COLO829 (cell line): ENCODE results near the gene SPON1.
"Not testable (repeated sequence)": the region's sequence is repeated elsewhere in the genome, so short reads cannot be mapped to it uniquely, and the experiment has no call there.

Source experiments
- DNase-seq: peaks from one replicate; pipeline ENCODE4 v3.0.0; 2012; ENCODE audit warnings: low spot score

Gene SPON1

DNA sequence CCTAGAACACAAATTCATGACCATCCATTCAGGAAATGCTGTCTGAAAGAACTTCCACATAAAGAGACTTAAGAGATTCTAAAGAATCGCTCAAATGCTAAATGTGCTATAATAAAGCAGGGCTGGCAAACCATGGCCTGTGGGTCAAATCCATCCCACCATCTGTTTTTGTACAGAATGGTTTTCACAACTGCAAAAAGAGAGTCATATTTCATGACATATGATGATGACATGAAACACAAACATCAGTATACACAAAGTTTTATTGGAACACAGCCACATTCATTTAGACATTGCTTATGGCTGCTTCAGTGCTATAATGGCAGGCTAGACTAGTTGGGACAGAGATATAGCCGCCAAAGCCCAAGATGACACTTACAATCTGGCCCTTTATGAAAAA lies 311.4 kb downstream of the SPON1 start:
- no peak for DNase-seq

DNA sequence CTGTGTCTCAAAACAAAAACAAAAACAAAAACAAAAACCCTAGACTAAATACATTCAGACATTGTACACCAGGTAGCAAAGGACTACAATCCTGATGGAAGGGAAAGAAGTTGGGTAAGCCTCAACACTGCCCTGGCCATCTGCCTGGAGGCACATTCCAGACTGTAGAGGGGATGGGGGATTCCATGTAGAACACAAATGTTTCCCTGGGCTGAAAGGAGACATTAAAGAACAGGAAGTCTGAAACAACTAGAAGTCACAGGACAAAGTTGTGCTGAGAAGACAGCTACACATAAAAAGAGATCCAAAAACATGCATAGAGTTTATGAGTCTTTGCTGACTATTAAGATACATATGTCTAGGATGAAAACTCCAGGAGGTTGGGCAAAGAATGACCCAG lies 312.6 kb downstream of the SPON1 start:
- no peak for DNase-seq

DNA sequence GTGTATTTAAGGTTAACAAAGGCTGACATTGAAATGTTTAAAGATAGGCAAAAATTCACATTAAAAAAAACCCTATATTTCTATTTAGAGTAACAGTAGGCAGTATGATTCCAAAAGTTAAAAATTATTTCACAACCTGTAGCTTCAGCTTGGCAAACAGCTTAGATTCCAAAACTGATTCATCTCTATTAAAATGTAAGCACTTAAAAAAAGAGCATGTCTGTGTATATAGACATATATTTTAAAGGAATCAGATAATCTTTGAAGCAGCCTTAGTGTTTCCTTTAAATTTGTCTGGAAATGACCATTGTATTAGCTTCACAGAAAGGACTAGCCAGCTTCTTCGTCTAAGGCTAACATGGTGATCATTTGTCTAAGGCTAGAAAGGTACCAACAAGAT lies 316.3 kb downstream of the SPON1 start:
- not testable (repeated sequence) for DNase-seq

DNA sequence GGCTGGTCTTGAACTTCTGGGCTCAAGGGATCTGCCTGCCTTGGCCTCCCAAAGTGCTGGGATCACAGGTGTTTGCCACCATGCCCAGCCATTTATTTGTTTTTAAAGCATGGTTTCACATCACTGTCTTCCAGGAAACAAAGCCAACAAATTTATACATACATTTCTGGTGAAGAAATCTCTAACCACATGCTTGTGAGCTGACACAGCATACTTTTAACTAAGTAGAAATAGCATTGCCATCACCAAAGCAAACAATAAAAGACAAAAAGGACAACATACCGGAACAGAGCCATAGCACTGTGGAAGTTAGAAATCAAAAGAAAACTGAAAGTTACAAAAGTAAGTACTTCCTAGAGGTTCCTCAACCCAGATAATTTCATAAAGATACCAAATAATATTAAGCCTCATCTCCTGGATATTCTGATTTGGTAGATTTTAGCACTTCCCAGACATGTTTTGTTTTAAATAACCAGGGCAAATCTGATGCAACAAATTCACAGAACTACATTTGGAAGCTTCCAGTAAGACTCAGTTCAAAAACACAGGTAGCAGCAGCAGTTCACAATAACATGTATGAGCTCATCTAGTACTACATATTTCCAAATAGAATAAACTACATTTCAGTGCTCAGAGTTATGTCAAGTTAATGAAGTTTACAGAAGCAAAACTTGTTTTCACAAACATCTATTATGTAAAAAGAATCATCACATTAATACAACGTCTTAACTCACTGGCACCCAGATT lies 325.8 kb downstream of the SPON1 start:
- no peak for DNase-seq

DNA sequence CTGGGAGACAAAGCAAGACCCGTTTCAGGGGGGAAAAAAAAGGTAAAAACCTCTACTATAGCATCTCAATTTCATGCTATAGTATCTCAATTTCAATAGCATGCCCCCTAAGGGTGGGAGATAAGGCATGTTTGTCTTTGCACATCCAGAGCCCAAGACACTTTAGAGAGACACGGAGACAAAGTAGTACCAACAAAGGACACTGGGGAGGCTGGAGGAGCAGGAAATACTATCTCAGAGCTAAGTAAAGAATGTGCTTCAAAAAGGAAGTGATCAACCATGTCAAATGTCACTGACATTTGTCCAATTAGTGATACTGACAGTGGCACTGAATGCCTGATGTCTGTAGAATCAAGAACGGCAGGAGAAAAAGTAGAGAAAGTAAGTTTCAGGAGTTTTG lies 327.9 kb downstream of the SPON1 start:
- no peak for DNase-seq

DNA sequence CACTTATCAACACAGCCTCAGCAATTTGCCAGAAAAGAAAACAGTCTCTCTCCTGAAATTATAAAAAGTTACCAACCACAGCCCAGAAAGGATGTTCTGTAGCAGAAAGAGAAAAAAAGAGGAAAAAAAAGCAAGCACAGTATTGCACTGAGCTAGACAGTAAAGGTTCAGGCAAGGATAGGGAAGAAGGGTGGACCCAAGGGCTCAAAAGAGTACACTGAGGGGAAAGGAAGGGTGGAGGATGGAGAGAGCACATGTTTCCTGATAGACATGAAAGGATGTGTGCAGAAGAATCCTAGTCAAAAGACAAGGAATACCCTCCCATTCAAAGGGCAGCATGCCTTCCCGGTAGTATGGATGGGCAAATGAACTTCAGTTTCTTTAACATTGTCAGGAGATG lies 337.4 kb downstream of the SPON1 start:
- DNase-seq = no peak

DNA sequence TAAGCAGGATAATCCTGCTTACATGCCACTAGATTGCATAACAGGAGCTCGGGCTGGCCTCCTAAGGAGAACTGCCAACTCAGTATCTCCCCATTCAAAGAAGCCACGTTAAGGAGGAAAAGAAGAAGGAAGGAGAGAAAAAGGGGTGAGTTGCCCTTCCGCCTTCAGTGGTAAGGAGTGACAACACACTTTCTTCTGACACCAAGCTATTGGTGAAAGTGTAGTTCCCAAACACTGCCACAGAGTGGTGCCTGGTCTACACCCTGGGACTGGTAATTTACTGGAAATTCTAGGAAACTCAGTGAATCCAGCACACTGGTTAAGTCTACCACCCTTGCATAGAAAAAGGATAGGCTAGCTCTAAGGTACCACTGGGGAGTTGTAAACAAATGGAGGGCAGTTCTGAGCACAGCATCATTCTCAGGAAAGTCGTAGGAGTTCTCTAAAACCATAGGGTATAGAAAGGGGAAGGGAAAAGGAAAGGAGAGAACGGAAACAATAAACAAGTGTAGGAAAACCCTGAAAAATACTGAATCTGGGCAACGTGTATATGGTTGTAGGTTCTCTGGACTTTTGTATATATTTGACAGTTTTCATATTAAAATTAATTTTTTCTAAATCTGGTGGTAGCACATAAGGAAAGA lies 338.3 kb downstream of the SPON1 start:
- DNase-seq = peak; percentile 76

DNA sequence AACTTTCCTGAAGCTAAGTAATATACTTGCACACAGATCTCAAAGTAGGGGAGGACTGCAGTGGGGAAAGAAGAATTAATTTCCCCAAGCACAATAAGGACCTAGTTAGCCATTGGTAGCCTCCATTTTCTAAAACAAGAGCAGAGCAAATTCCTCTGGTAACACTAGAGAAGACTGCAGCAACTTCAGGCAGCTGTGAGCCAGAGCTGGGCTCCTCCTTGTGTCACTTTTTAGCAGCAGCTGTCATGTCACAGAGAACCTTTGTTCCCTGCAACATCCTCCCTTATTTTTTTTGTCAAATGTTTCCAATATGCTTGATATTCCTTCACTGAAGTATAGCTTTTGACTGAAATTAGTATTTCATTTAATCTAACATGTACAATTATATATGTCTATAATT lies 342.1 kb downstream of the SPON1 start:
- DNase-seq = peak; percentile 50

DNA sequence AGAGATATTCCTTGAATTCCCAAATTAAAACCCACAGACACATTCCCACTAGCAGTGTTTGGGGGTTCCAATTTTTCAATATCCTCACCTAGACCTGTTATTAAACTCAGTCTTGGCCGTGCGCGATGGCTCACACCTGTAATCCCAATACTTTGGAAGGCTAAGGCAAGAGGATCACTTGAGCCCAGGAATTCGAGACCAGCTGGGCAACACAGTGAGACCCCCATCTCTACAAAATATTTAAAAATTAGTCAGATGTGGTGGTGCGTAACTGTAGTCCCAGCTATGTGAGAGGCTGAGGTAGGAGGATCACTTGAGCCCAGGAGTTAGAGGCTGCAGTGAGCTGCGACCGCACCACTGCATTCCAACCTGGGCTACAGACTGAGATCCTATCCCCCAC lies 343.1 kb downstream of the SPON1 start:
- DNase-seq = no peak

DNA sequence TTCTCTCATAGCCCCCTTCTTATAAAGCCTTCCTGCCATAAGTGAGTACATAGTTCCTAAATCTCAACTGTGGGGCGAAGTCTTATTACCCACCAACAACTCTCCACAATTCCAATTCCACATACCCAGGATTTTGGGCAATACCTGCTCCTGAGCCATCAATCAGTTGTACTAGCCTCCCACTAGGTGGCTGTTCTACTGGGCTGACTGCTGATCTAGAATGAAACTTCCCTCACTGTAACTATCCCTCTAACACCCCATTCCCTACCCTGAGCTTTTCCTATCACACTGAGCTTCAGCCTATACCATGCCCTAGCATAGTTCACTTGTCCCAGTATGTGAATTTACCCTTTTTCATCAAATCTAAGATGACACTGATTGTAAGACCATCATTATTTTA lies 344.0 kb downstream of the SPON1 start:
- no peak for DNase-seq

DNA sequence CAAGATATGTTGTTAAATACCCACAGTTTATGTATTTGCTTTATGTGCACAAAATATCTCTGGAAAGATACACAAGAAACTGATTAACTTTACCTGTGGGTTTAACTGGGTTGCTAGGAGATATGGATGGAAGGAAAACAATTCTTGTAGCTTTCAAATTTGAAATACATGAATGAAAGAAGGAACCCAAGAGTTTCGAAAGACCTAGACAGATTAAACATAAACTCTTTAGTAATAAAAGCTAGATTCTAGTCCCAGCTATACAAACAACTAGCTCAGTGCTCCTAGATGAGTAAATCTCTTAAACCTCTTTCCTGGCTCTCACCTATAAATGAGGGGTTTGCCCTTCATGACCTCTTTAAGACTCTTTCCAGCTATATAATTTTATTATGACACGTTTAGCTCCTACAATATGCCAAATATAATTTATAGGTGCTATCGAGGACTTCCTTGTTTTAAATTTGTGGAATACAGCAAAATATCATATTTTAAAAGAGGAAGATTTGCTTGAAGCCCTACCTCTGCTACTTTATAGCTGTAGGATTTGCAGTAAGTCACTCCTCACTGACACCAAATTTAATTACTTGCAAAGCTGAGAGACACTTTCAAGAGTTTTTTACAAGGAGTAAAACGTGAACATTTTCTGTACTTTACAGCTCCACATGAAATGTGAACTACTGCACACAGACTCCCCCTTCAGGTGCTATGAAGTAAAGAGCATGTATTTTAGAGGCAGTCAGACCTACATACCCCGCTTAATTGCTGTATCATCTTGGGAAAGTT lies 345.8 kb downstream of the SPON1 start:
- DNase-seq = peak; percentile 46

DNA sequence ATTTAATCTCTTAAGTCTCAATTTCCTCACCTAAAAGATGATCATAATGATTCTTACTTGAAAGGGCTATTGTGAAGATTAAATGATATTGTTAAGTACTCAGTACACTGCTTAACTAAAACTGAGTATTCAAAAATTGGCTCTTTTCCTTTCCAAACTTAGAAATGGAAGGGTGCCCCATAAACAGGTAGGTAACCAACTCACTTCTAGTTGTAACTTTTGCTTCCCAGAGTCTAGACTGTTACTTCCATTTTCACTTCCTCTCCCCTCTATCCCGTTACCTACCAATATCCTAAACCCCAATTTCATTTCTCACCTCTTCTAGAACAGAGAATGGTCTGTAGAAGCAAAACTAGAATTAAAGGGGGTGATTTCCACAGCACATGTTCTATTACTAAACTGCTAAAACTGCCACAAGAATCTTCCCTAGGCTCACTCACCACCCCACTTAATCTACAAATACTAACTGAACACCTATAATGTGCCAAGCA lies 346.4 kb downstream of the SPON1 start:
- no peak for DNase-seq

DNA sequence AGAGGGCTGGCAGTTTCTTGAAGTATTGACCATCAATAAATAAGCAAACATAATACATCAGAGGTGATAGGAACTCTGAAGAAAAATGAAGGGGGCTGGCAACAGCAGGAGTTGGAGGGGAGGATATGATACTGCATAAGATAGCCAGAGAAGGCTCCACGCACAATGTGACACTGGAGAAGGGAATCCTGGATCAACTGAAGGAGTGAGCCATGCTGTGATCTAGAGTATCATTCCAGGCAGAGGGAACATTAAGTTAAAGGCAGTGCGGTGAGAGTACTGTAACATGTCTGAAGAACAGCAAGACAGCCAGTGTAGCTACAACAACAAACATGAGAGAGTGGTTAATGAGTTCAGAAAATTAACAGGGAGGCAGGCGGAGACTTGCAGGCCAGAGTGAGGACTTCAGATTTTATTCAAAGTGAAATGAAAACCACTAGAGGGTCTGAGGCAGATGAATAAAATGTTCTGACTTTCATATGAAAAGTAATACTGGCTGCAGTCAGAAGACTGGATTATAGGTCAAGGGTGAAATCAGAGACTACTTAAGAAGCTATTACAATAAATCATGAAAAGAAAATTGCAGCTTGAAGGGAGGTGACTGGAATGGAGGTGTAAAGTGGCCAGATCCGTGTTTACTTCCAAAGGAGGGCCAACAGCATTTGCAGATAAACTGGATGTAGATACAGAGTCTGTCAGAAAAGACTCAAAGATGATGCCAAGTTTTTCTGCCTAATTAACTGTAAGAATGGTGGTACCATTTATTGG lies 347.1 kb downstream of the SPON1 start:
- DNase-seq = no peak

DNA sequence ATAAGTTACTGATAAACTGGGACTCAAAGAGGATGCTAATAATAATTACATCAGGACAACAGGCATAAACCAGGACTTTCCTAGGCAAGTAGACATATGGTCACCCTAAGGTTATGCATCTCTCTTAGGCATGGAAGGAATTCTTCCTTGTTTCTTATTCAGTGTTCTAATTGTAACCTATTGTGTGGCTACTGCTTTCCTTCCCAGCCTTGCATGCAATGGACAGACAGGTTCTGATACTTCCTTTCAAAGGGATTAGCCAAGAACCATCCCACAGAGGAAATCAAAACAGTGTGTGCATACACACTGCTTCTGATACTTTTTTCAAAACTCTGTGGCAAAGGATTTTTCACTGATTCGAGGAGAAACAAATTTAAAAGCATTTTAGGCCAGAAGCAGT lies 348.2 kb downstream of the SPON1 start:
- no peak for DNase-seq

DNA sequence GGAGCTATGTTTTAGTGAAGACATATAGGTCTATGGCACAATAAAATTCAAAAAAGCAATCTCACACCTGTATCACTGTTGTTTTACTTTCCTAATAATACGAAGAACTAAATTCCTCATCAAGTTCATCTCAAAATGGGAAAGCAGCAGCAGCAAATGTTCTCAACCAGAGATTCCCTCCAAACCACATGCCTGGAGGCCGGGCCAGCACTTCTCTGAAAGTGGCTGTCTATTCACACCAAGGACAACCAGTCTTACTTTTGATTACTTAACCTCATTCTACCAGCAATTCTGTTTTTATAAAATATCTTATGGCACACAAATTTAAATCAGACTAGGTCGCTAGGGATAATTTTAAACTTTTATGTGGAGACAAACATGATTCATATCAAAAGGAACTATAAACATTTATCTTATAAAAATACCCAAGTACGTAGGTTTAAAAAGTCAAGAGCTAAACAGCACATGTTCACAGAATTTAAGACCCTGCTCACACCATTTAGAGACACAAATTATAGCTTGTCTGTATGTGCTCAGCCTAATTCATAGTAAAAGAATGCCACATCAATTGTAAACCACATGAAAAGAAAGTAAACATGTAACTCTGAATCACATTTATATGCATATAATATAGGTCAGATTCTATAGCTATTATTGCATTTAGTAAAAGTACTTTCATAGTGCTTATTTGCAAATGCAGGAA lies 350.4 kb downstream of the SPON1 start:
- no peak for DNase-seq

DNA sequence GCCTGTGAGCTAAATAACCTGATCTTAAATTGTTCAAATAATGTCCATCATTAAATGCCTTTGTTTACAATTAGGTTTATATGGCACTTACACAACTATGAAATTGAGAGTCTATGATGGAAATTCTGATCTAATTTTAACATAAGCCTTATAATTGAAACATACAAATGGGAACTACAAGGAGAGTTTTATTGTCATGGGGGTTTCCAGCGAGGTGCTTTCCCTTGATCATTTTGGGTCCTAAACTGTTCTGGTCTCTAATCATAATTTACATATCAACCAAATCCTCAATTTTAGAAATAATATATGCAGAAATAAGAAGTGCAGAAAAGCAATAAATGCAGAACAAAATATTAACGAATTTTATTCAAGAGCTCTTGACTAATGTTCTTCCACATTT lies 351.6 kb downstream of the SPON1 start:
- DNase-seq = no peak

DNA sequence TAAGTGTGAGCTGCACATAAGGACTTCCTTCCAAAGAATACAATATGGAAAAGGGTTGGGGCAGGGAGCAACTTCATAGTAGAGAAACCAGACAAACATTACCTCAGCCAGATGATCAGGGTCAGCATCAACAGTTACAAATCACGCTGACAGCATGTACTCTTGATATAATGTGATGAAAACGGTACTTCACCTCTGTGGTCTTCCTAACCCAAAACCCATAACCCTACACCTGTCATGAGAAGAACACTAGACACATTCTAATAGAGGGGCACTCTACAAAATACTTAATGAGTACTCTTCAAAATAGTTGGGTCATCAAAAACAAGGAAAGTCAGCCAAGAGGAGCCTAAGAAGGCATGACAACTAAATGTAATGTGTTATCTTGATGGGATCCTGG lies 352.6 kb downstream of the SPON1 start:
- DNase-seq = no peak
